Thoracic aorta (tissue), 2 donors: Measurements from ENCODE around the gene RNASE12. TPM values are rescaled to one million over a fixed set of nuclear protein-coding genes. Genes with fewer than 3 reads are reported as not detected.

Experiments used
- ATAC-seq: fragments of 150-250 bp; one replicate; pipeline ENCODE4 v1.8.0; 2017; ENCODE audit warnings: low read depth; ENCODE audit not compliant: insufficient number of reproducible peaks, low FRiP score
- DNase-seq: peaks from one replicate; pipeline ENCODE4 v3.0.0-alpha.2; 2020; ENCODE audit warnings: low spot score
- H3K27ac ChIP-seq, 2 donors: fragments of 200-600 bp; sonication (generic); 1 replicate in 1 of 2; 2 replicates in 1 of 2; pipeline ENCODE4 v1.5.1; 2016; ENCODE audit warnings: mild to moderate bottlenecking in 2 of 2, moderate library complexity in 2 of 2
- H3K27me3 ChIP-seq: fragments of 200-600 bp; sonication (generic); replicated peaks from 2 replicates; pipeline ENCODE4 v1.6.0; 2016; ENCODE audit warnings: mild to moderate bottlenecking; ENCODE audit not compliant: insufficient read depth
- H3K36me3 ChIP-seq: fragments of 200-600 bp; sonication (generic); one replicate; pipeline ENCODE4 v1.5.1; 2016
- H3K4me1 ChIP-seq, 2 donors: fragments of 200-600 bp; sonication (generic); 1 replicate in 1 of 2; 2 replicates in 1 of 2; pipeline versions ENCODE4 v1.5.1 to v1.6.0; 2016; ENCODE audit warnings: low read depth in 2 of 2, mild to moderate bottlenecking in 1 of 2; ENCODE audit not compliant: control insufficient read depth in 1 of 2
- H3K4me3 ChIP-seq: fragments of 200-600 bp; sonication (generic); 2 replicates; pipeline ENCODE4 v1.5.1; 2016; ENCODE audit warnings: mild to moderate bottlenecking
- H3K9me3 ChIP-seq: fragments of 200-600 bp; sonication (generic); 2 replicates; pipeline ENCODE4 v1.5.1; 2016
- CTCF ChIP-seq: fragments of 200-600 bp; sonication (generic); IDR thresholded peaks from one replicate; pipeline ENCODE4 v1.5.1; 2019; ENCODE audit warnings: antibody characterized with exemption
- total RNA-seq, 2 donors: library from RNA; depleted of rRNA; stranded (reverse); fragments of >200 nt; gene quantifications; one replicate each; pipeline versions ENCODE4 v1.1.0 to v1.2.3, GENCODE V29; 2016

Gene RNASE12
- total RNA-seq = not detected

- TF ChIP-seq CTCF = no peak
- Histone ChIP-seq H3K9me3 (no peaks in the 10 kb centered on the region), H3K4me1 (no peaks in the 10 kb centered on the region)
Measured at GRCh38 chr14:20591235-20591634, at the start of gene RNASE12. RNASE12 (minus strand) TSS chr14:20591376; CDS start chr14:20590723, 653 bp downstream.

GRCh38 chr14:20632831-20633691 is 41.9 kb upstream of the RNASE12 start:
- Histone ChIP-seq H3K27me3 (no peaks in the 10 kb centered on the region), H3K36me3 (no peaks in the 10 kb centered on the region), H3K9me3 (no peaks in the 10 kb centered on the region), H3K4me3 (peak overlapping the region; percentile 68), H3K27ac (peak overlapping the region in 1 of 2 donors; percentile 6), H3K4me1 (peaks cover 19 to 22% of the 10 kb centered on the region in 2 donors)
- DNase-seq = no peak
- TF ChIP-seq CTCF = no peak
- no peak for ATAC-seq

More at GRCh38 chr14:20591235-20591634, at the start of gene RNASE12:
- H3K4me3 ChIP-seq = no peak within 1 kb of the TSS
- no peaks in the 10 kb centered on the region for H3K27me3 ChIP-seq
- ATAC-seq = no peak
- no peaks in the 10 kb centered on the region for H3K36me3 ChIP-seq
- no peak within 1 kb of the TSS for H3K27ac ChIP-seq
- no peak for DNase-seq

- ATAC-seq (no peak), DNase-seq (no peak)
- Histone ChIP-seq H3K9me3 (no peaks in the 10 kb centered on the region), H3K27me3 (no peaks in the 10 kb centered on the region), H3K27ac (no peak overlapping the region), H3K4me1 (peaks cover 19 to 22% of the 10 kb centered on the region in 2 donors), H3K36me3 (no peaks in the 10 kb centered on the region), H3K4me3 (peak overlapping the region; percentile 68)
- TF ChIP-seq CTCF = no peak
Measured at GRCh38 chr14:20632448-20632830, 41.3 kb upstream of the RNASE12 start.

- TF ChIP-seq CTCF = no peak
- ATAC-seq (no peak), DNase-seq (no peak)
- Histone ChIP-seq H3K9me3 (no peaks in the 10 kb centered on the region), H3K36me3 (no peaks in the 10 kb centered on the region), H3K27ac (no peak overlapping the region), H3K27me3 (no peaks in the 10 kb centered on the region), H3K4me1 (peaks cover 19 to 23% of the 10 kb centered on the region in 2 donors), H3K4me3 (peak overlapping the region; percentile 68)
Measured at GRCh38 chr14:20631880-20632389, 40.8 kb upstream of the RNASE12 start.

- Histone ChIP-seq H3K9me3 (no peaks in the 10 kb centered on the region), H3K4me3 (peak overlapping the region; percentile 68), H3K27ac (no peak overlapping the region), H3K36me3 (no peaks in the 10 kb centered on the region), H3K4me1 (peaks cover 19 to 30% of the 10 kb centered on the region in 2 donors), H3K27me3 (no peaks in the 10 kb centered on the region)
- no peak for TF ChIP-seq CTCF
- ATAC-seq (no peak), DNase-seq (no peak)
Measured at GRCh38 chr14:20631023-20631879, 40.1 kb upstream of the RNASE12 start.
